Smooth muscle cell (in vitro differentiated cells): ENCODE results near the gene ELL3. TPM values are rescaled to one million over a fixed set of nuclear protein-coding genes. Genes with fewer than 3 reads are reported as not detected.

Experiments used
- DNase-seq: peaks from one replicate; lab custom pipeline; 2025; ENCODE audit not compliant: unreplicated experiment; lab: John Stamatoyannopoulos, UW
- H2AFZ ChIP-seq: fragments of 200-600 bp; sonication (generic); 2 replicates; pipeline ENCODE4 v1.6.0; 2016; ENCODE audit warnings: antibody characterized with exemption, low read depth, mild to moderate bottlenecking
- H3F3A ChIP-seq: fragments of 200-600 bp; sonication (generic); 2 replicates; pipeline ENCODE4 v1.6.0; 2017; ENCODE audit warnings: antibody characterized with exemption, low read depth
- H3K27ac ChIP-seq: fragments of 200-600 bp; sonication (generic); 2 replicates; pipeline ENCODE4 v1.5.1; 2016; ENCODE audit warnings: low read depth, mild to moderate bottlenecking
- H3K27me3 ChIP-seq: fragments of 200-600 bp; sonication (generic); 2 replicates; pipeline ENCODE4 v1.6.1; 2016; ENCODE audit warnings: low read depth, mild to moderate bottlenecking
- H3K36me3 ChIP-seq: fragments of 200-600 bp; sonication (generic); 2 replicates; pipeline ENCODE4 v1.5.1; 2016; ENCODE audit warnings: low read depth
- H3K4me1 ChIP-seq: fragments of 200-600 bp; sonication (generic); 2 replicates; pipeline ENCODE4 v1.5.1; 2016; ENCODE audit warnings: low read depth
- H3K4me2 ChIP-seq: fragments of 200-600 bp; sonication (generic); 2 replicates; pipeline ENCODE4 v1.6.0; 2016; ENCODE audit warnings: mild to moderate bottlenecking
- H3K4me3 ChIP-seq: fragments of 200-600 bp; sonication (generic); 2 replicates; pipeline ENCODE4 v1.5.1; 2016; ENCODE audit warnings: mild to moderate bottlenecking
- H3K79me2 ChIP-seq: fragments of 200-600 bp; sonication (generic); 2 replicates; pipeline ENCODE4 v1.6.0; 2016; ENCODE audit warnings: low read depth, mild to moderate bottlenecking
- H3K9ac ChIP-seq: fragments of 200-600 bp; sonication (generic); 2 replicates; pipeline ENCODE4 v1.6.0; 2016; ENCODE audit warnings: low read depth
- H3K9me3 ChIP-seq: fragments of 200-600 bp; sonication (generic); replicated peaks from 2 replicates; pipeline ENCODE4 v1.5.1; 2016; ENCODE audit warnings: low read depth
- H4K20me1 ChIP-seq: fragments of 200-600 bp; sonication (generic); 2 replicates; pipeline ENCODE4 v1.6.0; 2016; ENCODE audit warnings: low read depth
- CTCF ChIP-seq: fragments of 200-600 bp; sonication (generic); IDR thresholded peaks from 2 replicates; pipeline ENCODE4 v1.5.1; 2017; ENCODE audit warnings: borderline replicate concordance, mild to moderate bottlenecking, antibody characterized with exemption; ENCODE audit not compliant: insufficient read depth, poor library complexity, severe bottlenecking
- WGBS: methylation state at CpG from one replicate; pipeline ENCODE4 v1.1.7; 2016; ENCODE audit warnings: low lambda C conversion rate; 5-methylcytosine and 5-hydroxymethylcytosine counted together
- microRNA counts: library from miRNA; unstranded; fragments of <30 nt; microRNA quantifications from one replicate; lab custom pipeline; 2016
- microRNA-seq: library from miRNA; unstranded; fragments of <30 nt; microRNA quantifications from one replicate; pipeline ENCODE4, GENCODE V29; 2016; ENCODE audit warnings: borderline number of aligned reads
- polyA plus RNA-seq: library from polyadenylated mRNA; unstranded; fragments of >200 nt; fragmentation: Nextera tagmentation; extraction: Ambion mirVana; gene quantifications from 2 replicates; pipeline ENCODE4 v1.2.1, GENCODE V29; 2016
- small RNA-seq: library from RNA; depleted of rRNA; stranded (forward); fragments of <200 nt; gene quantifications from one replicate; pipeline ENCODE3, GENCODE V24; 2014
- total RNA-seq: library from RNA; depleted of rRNA; stranded (reverse); fragments of >200 nt; gene quantifications from 2 replicates; pipeline ENCODE4 v1.2.3, GENCODE V29; 2014

Gene ELL3
- total and polyA plus RNA-seq, 2 experiments from 2014 or later = 0.25 to 1.1 TPM

GRCh38 chr15:43723151-43723550 is 53.6 kb downstream of the ELL3 start:
- Histone ChIP-seq H3F3A (no peaks in the 10 kb centered on the region), H3K27me3 (no peaks in the 10 kb centered on the region), H3K4me2 (no peak overlapping the region), H3K27ac (no peak overlapping the region), H3K79me2 (no peaks in the 10 kb centered on the region), H3K9ac (no peak overlapping the region), H4K20me1 (no peaks in the 10 kb centered on the region), H3K4me1 (no peaks in the 10 kb centered on the region), H3K36me3 (no peaks in the 10 kb centered on the region), H3K9me3 (no peaks in the 10 kb centered on the region), H3K4me3 (no peak overlapping the region), H2AFZ (no peak overlapping the region)
- 84% methylated on average over 4 of the region's 4 CpGs for WGBS
- no peak for TF ChIP-seq CTCF
- no peak for DNase-seq

MicroRNA genes within 50 kb of the gene (microRNA counts, 767-probe panel; counts per million panel counts)
- 183 counts per million for microRNA hsa-miR-1282 (lab: Ali Mortazavi, UCI)

Small RNAs within 50 kb of the gene (microRNA-seq; reads per million reads assigned to microRNA genes)
- gene MIR1282 = not detected

Small RNAs within 50 kb of the gene (small RNA-seq; reads per million reads assigned to genes)
- gene MIR1282 (not detected), gene RNU6-354P (not detected)

Other genes starting within 250 kb of the ELL3 start
- 14.5 and 24.6 TPM in 2 replicates for gene PPIP5K1, start 186.8 kb downstream of the ELL3 start, total RNA-seq
- gene PPIP5K1, start 186.8 kb downstream of the ELL3 start, polyA plus RNA-seq = 4.8 and 8.7 TPM in 2 replicates
- 0.27 and 7.2 TPM in 2 replicates for gene CKMT1B, start 182.9 kb downstream of the ELL3 start, total RNA-seq
- not detected in 2 replicates for gene CKMT1B, start 182.9 kb downstream of the ELL3 start, polyA plus RNA-seq
- gene STRC, start 158.2 kb downstream of the ELL3 start, total RNA-seq = 0.31 and 0.49 TPM in 2 replicates
- 0.75 and 1.2 TPM in 2 replicates for gene STRC, start 158.2 kb downstream of the ELL3 start, polyA plus RNA-seq
- gene CATSPER2, start 128.1 kb downstream of the ELL3 start, total RNA-seq = 1.7 and 20.7 TPM in 2 replicates
- gene CATSPER2, start 128.1 kb downstream of the ELL3 start, polyA plus RNA-seq = 1.9 and 3.7 TPM in 2 replicates
- gene CKMT1A, start 83.1 kb downstream of the ELL3 start, total RNA-seq = 0.40 TPM in 1 of 2 replicates, not detected in the other
- 0.66 TPM in 1 of 2 replicates, not detected in the other for gene CKMT1A, start 83.1 kb downstream of the ELL3 start, polyA plus RNA-seq
- gene PDIA3, start 30.5 kb downstream of the ELL3 start, total RNA-seq = 309 and 390 TPM in 2 replicates
- 907 and 1,212 TPM in 2 replicates for gene PDIA3, start 30.5 kb downstream of the ELL3 start, polyA plus RNA-seq
- gene SERF2, start 15.4 kb upstream of the ELL3 start, total RNA-seq = 1,247 and 1,277 TPM in 2 replicates
- 2,168 and 2,420 TPM in 2 replicates for gene SERF2, start 15.4 kb upstream of the ELL3 start, polyA plus RNA-seq
- not detected in 2 replicates for gene SERINC4, start 23.3 kb upstream of the ELL3 start, total RNA-seq
- gene SERINC4, start 23.3 kb upstream of the ELL3 start, polyA plus RNA-seq = 0.17 TPM in 1 of 2 replicates, not detected in the other
- gene HYPK, start 23.6 kb upstream of the ELL3 start, total RNA-seq = 14.6 and 14.7 TPM in 2 replicates
- 7.3 and 20.2 TPM in 2 replicates for gene HYPK, start 23.6 kb upstream of the ELL3 start, polyA plus RNA-seq
- gene MFAP1, start 47.7 kb upstream of the ELL3 start, total RNA-seq = 34.9 and 43.3 TPM in 2 replicates
- gene MFAP1, start 47.7 kb upstream of the ELL3 start, polyA plus RNA-seq = 37.9 and 41.2 TPM in 2 replicates
- gene WDR76, start 50.0 kb upstream of the ELL3 start, total RNA-seq = 9.8 and 19.7 TPM in 2 replicates
- gene WDR76, start 50.0 kb upstream of the ELL3 start, polyA plus RNA-seq = 3.4 and 3.9 TPM in 2 replicates